ENCODE measurements around the gene IPPK.
"Not testable (repeated sequence)": the region's sequence is repeated elsewhere in the genome, so short reads cannot be mapped to it uniquely, and the experiment has no call there.

IPPK gene

GRCh38 chr9:92576175-92576574 lies 93.8 kb downstream of the IPPK start:
- H3K4me3 ChIP-seq (ENCODE audit: low read depth, low read length) = no peak overlapping the region
- in situ Hi-C loops (cut with HindIII; ENCODE audit: low sequenced_read_pairs) = no loop called here
- no peak for DNase-seq (ENCODE audit: low read depth)
- no peak for TF ChIP-seq CTCF (IDR thresholded peaks at IDR 0.05; ENCODE audit: low read depth, low read length, missing control alignments)

- DNase-seq (ENCODE audit: low read depth); in situ Hi-C loops (cut with HindIII; ENCODE audit: low sequenced_read_pairs); H3K4me3 ChIP-seq (ENCODE audit: low read depth, low read length): not testable (repeated sequence)
Observed at GRCh38 chr9:92573612-92574011, 96.3 kb downstream of the IPPK start.

GRCh38 chr9:92571871-92572270 lies 98.1 kb downstream of the IPPK start:
- in situ Hi-C loops (cut with HindIII; ENCODE audit: low sequenced_read_pairs); DNase-seq (ENCODE audit: low read depth); H3K4me3 ChIP-seq (ENCODE audit: low read depth, low read length): not testable (repeated sequence)

- in situ Hi-C loops (cut with HindIII; ENCODE audit: low sequenced_read_pairs) = loop anchor here (5.0 kb wide), 1 partner anchor 38 kb away; no protein-coding TSS in a partner anchor
- no peak overlapping the region for H3K4me3 ChIP-seq (ENCODE audit: low read depth, low read length)
- DNase-seq (ENCODE audit: low read depth) = no peak
- no peak for TF ChIP-seq CTCF (IDR thresholded peaks at IDR 0.05; ENCODE audit: low read depth, low read length, missing control alignments)
Observed at GRCh38 chr9:92564982-92565381, 104.9 kb downstream of the IPPK start.

- peak; percentile 75 for DNase-seq (ENCODE audit: low read depth)
Observed at GRCh38 chr9:92564504-92564903, 105.4 kb downstream of the IPPK start.

More at GRCh38 chr9:92564504-92564903, 105.4 kb downstream of the IPPK start:
- no peak for TF ChIP-seq CTCF (IDR thresholded peaks at IDR 0.05; ENCODE audit: low read depth, low read length, missing control alignments)
- in situ Hi-C loops (cut with HindIII; ENCODE audit: low sequenced_read_pairs) = no loop called here
- no peak overlapping the region for H3K4me3 ChIP-seq (ENCODE audit: low read depth, low read length)

Data from astrocyte of the cerebellum (primary cell).